Measurements from ENCODE around the gene CLCN1.
"Not testable (repeated sequence)": the region's sequence is repeated elsewhere in the genome, so short reads cannot be mapped to it uniquely, and the experiment has no call there.

CLCN1 gene

DNA sequence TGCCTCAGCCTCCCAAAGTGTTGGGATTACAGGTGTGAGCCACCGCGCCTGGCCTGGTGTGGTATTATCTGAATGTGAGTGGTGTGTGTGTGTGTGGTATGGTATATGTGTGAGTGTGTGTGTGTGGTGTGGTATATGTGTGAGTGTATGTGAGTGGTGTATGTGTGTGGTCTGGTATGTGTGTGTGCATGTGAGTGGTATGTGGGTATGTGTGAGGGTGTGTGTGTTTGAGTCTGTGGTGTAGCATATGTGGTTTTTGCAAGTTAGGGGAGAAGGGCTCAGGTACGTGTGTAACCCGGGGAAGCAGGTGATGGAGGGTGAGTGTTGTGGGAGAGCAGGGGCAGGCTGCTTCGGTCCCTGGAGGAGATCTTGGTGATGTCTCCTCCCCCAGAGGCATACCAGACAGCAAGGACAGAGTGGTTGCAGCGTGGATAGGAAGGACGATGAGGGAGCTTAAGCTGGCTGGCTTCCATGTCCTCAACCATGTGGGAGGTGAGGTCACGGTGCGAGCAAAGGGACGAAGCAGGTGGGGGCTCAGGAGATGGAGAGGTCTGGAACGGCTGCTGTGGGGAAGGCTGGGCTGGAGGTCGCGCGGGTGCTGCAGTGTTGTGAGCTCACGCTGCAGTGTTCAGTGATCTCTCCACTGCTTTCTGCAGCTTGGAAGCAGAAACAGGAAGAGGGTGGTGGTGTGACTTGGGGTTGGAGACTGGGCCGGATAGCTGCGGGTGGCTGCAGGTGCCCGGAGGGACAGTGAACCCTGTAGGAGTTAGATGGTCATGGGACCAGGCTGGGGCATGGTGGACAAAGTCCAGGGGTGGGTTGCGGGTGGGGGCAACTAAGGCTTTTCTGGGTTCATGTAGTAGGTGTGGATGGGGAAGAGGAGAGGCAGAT is 70.2 kb downstream of the CLCN1 start:
- FAIRE-seq (no peak), DNase-seq (ENCODE audit: insufficient read length, low spot score) (no peak)
- no peak for TF ChIP-seq POLR2A (IDR thresholded peaks at IDR 0.05; ENCODE audit: low read depth, low read length)

GRCh38 chr7:143387156-143387975 is 71.5 kb downstream of the CLCN1 start:
- DNase-seq (ENCODE audit: insufficient read length, low spot score) (no peak), FAIRE-seq (no peak)

GRCh38 chr7:143388051-143388450 is 72.1 kb downstream of the CLCN1 start:
- DNase-seq (ENCODE audit: insufficient read length, low spot score) (no peak), FAIRE-seq (no peak)
- TF ChIP-seq POLR2A (IDR thresholded peaks at IDR 0.05; ENCODE audit: low read depth, low read length) = no peak

More at GRCh38 chr7:143387156-143387975, 71.5 kb downstream of the CLCN1 start:
- TF ChIP-seq POLR2A (IDR thresholded peaks at IDR 0.05; ENCODE audit: low read depth, low read length) = no peak

DNA sequence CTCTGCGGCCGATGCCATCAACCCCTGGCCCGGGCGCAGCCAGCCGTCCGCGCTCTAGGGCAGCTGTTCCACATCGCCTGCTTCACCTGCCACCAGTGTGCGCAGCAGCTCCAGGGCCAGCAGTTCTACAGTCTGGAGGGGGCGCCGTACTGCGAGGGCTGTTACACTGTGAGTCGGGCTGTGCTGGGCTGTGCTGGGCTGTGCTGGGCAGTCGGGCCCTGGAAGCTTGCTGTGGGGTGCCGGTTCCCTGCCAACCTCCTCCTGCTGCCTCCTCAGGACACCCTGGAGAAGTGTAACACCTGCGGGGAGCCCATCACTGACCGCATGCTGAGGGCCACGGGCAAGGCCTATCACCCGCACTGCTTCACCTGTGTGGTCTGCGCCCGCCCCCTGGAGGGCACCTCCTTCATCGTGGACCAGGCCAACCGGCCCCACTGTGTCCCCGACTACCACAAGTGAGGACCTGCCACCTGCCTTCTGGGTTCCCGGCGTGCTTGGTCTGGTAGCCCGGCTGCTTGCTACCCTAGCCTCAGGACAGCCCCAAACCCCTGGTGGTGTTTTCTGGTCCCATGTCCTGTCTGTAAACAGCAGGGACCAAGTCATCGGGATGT is 72.7 kb downstream of the CLCN1 start:
- FAIRE-seq (no peak), DNase-seq (ENCODE audit: insufficient read length, low spot score) (no peak)
- no peak for TF ChIP-seq POLR2A (IDR thresholded peaks at IDR 0.05; ENCODE audit: low read depth, low read length)

GRCh38 chr7:143389316-143390103 is 73.6 kb downstream of the CLCN1 start:
- TF ChIP-seq POLR2A (IDR thresholded peaks at IDR 0.05; ENCODE audit: low read depth, low read length) = no peak
- DNase-seq (ENCODE audit: insufficient read length, low spot score) (no peak), FAIRE-seq (no peak)

DNA sequence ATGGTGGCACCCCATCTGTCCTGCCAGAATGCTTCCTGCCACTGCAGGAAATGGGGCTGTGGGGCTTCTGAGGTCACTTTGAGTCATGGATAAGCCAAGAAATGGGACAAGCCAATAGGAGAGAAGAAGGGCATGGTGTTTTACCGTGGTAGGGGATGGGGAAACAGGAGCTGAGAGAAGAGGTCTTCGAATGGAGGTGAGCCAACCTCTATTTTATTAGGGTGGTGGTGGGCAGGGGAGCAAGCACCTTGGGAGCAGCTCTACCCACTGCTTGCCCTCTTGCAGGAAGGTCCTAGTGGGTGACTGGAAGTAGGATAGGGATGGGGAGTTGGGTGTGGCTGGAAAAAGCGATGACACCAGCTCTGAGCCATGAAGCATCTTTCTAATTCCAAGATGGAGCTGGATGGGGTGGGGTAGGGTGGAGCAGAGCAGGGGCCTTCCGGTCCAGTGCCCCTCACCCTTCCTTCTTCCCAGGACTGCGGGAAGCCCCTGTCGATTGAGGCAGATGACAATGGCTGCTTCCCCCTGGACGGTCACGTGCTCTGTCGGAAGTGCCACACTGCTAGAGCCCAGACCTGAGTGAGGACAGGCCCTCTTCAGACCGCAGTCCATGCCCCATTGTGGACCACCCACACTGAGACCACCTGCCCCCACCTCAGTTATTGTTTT is 74.3 kb downstream of the CLCN1 start:
- no peak for DNase-seq (ENCODE audit: insufficient read length, low spot score)
- FAIRE-seq = no peak
- no peak for TF ChIP-seq POLR2A (IDR thresholded peaks at IDR 0.05; ENCODE audit: low read depth, low read length)

DNA sequence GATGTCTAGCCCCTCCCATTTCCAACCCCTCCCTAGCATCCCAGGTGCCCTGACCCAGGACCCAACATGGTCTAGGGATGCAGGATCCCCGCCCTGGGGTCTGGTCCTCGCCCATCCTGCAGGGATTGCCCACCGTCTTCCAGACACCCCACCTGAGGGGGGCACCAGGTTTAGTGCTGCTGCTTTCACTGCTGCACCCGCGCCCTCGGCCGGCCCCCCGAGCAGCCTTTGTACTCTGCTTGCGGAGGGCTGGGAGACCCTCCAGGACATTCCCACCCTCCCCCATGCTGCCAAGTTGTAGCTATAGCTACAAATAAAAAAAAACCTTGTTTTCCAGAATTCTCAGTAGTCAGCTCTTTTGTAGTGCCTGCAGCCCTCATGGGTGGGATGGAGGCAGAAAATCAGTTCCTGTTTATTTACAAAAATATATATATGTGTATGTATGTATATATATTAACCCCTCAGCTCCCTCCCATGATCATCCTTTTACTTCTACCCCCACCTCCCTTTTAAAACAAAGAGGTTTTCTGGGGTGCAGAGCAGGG is 74.9 kb downstream of the CLCN1 start:
- FAIRE-seq = no peak
- TF ChIP-seq POLR2A (IDR thresholded peaks at IDR 0.05; ENCODE audit: low read depth, low read length) = no peak
- no peak for DNase-seq (ENCODE audit: insufficient read length, low spot score)

DNA sequence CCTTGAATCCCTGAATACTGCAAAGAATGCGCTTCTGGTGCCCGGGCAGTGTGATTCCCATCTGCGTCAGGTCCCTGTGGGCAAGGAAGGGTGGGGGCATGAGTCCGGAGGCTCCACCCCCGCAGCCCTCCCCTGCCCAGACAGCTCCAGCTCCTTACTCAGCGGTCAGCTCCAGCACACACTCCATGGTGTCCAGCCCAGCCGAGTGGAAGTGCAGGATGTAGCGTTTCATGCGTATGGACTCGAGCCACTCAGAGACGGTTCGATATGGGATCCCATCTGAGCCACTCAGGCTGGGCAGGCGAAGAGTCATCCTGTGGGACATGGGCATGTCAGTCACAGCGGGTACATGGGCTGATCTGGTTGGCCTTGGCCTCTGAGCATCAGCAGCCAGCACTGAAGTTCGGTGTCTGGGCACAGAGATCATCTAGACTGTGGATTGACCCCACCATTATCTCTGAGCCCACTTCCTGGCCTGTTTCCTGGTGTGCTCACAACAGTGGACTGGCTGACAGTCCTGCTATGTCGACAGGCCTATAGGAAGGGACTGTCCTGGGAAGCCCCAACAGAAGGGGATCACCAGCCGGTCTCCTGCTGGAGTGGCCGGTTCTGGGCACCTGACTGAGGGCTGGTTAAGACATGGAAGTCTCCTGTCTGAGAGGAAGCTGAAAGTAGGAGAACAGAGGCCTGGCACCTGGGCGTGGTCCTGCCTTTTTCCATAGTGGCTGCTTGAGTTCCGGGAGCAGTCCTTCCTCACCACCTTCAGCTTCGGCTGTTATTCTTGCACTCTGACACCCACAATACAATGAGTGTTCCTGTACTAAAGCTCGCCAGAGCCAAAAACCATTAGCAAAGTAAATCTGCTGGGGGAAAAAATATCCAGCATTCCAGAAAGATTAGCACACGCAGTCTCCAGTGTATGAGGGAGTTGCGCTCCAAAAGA is 75.8 kb downstream of the CLCN1 start:
- DNase-seq (ENCODE audit: insufficient read length, low spot score) (no peak), FAIRE-seq (no peak)
- no peak for TF ChIP-seq POLR2A (IDR thresholded peaks at IDR 0.05; ENCODE audit: low read depth, low read length)

GRCh38 chr7:143392427-143392826 is 76.5 kb downstream of the CLCN1 start:
- DNase-seq (ENCODE audit: insufficient read length, low spot score); FAIRE-seq: not testable (repeated sequence)

DNA sequence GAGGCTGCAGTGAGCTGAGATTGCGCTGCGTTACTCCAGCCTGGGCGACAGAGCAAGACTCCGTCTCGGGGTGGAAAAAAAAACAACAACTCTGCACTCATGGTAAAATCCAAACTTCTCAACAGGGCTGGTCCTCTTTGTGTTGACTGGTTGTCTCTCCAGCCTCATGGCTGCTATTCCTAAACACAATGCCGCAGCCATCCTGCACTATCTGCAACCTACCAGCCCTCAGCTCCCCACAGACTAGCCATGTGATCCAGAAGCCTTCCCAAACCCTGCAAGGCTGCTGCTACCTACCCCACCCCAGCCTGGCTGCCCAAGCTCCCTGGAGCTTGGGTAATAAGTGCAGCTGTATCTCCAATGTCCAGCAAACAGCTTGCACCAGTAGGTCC is 77.0 kb downstream of the CLCN1 start:
- no peak for FAIRE-seq
- no peak for DNase-seq (ENCODE audit: insufficient read length, low spot score)
- TF ChIP-seq POLR2A (IDR thresholded peaks at IDR 0.05; ENCODE audit: low read depth, low read length) = no peak

GRCh38 chr7:143393267-143394041 is 77.5 kb downstream of the CLCN1 start:
- FAIRE-seq = no peak
- TF ChIP-seq POLR2A (IDR thresholded peaks at IDR 0.05; ENCODE audit: low read depth, low read length) = no peak
- DNase-seq (ENCODE audit: insufficient read length, low spot score) = no peak

Data from H54 (cell line).